ENCODE measurements around the gene PLOD2.

Gene PLOD2

GRCh38 chr3:146035366-146035765 is 125.6 kb downstream of the PLOD2 start:
- DNase-seq: no peak

GRCh38 chr3:146033950-146034349 is 127.0 kb downstream of the PLOD2 start:
- no peak for DNase-seq

- DNase-seq: no peak
These were observed 134.4 kb downstream of the PLOD2 start for GRCh38 chr3:146026547-146026946.

GRCh38 chr3:146024260-146024659 is 136.7 kb downstream of the PLOD2 start:
- DNase-seq: no peak

- DNase-seq: no peak
These were observed 140.0 kb downstream of the PLOD2 start for GRCh38 chr3:146020969-146021368.

GRCh38 chr3:146019508-146019907 is 141.5 kb downstream of the PLOD2 start:
- DNase-seq: no peak
